Choroid plexus epithelial cell (primary cell): ENCODE measurements around the gene COX11.
A peak's percentile ranks its signal among the peaks of the same experiment; 100 is the strongest.

Experiments
- DNase-seq: peaks from one replicate; pipeline ENCODE4 v3.0.0-alpha.2; 2010; ENCODE audit warnings: low read depth
- H3K4me3 ChIP-seq: 2 replicates; pipeline ENCODE4 v1.5.1; 2011; ENCODE audit warnings: low read depth, mild to moderate bottlenecking, control low read depth, low read length, moderate library complexity
- CTCF ChIP-seq: conservative IDR thresholded peaks from 2 replicates; pipeline ENCODE4 v1.5.1; 2011; ENCODE audit warnings: low read depth, mild to moderate bottlenecking, control low read depth, inconsistent platforms, low read length, moderate library complexity

COX11 gene

GRCh38 chr17:54968262-54968987, at the start of gene COX11, which contains the start of gene STXBP4:
TSS of gene COX11 (minus strand) at chr17:54968654. CDS start at chr17:54968646, 8 bp downstream.
TSS of gene STXBP4 (plus strand) at chr17:54968765. CDS start at chr17:54986220, 17,455 bp downstream.
- peak; percentile 98 for DNase-seq
- no peak for TF ChIP-seq CTCF
- peak within 1 kb of the TSS; percentile 94 for H3K4me3 ChIP-seq

- peak; percentile 67 for TF ChIP-seq CTCF
These were observed 37.1 kb upstream of the COX11 start for GRCh38 chr17:55005520-55005919.

GRCh38 chr17:55004484-55004883, 36.0 kb upstream of the COX11 start:
- no peak for TF ChIP-seq CTCF
- no peak overlapping the region for H3K4me3 ChIP-seq
- DNase-seq: no peak

More at GRCh38 chr17:55005520-55005919, 37.1 kb upstream of the COX11 start:
- H3K4me3 ChIP-seq: no peak overlapping the region
- DNase-seq: peak; percentile 64

GRCh38 chr17:55002458-55002857, 34.0 kb upstream of the COX11 start:
- no peak for DNase-seq
- no peak overlapping the region for H3K4me3 ChIP-seq
- TF ChIP-seq CTCF: no peak

GRCh38 chr17:54996441-54996840, 28.0 kb upstream of the COX11 start:
- no peak for DNase-seq
- H3K4me3 ChIP-seq: no peak overlapping the region
- TF ChIP-seq CTCF: no peak

GRCh38 chr17:54992797-54993639, 24.6 kb upstream of the COX11 start:
- peak; percentile 76 for DNase-seq
- H3K4me3 ChIP-seq: no peak overlapping the region
- TF ChIP-seq CTCF: peak; percentile 61
